K562 (cell line): Measurements from ENCODE around the gene PHF12. TPM values are rescaled to one million over a fixed set of nuclear protein-coding genes. Genes with fewer than 3 reads are reported as not detected.

Source experiments
- BRF1 ChIP-seq: IDR thresholded peaks from 3 replicates; pipeline ENCODE4 v1.6.1; 2011; ENCODE audit warnings: borderline replicate concordance, mild to moderate bottlenecking; ENCODE audit not compliant: insufficient read length; ENCODE audit errors: extremely low read depth
- DIDO1 ChIP-seq: fragments of 450-650 bp; IDR thresholded peaks from 2 replicates; pipeline ENCODE4 v1.6.1; 2016; ENCODE audit warnings: low read depth, missing biosample characterization, missing genetic modification characterization
- FOXP1 ChIP-seq: sonication (generic); formaldehyde crosslinking; IDR thresholded peaks from 2 replicates; pipeline ENCODE4 v1.8.0; 2022; ENCODE audit warnings: mild to moderate bottlenecking, missing genetic modification reagents
- HMG20B ChIP-seq: fragments of 250-450 bp; sonication (Bioruptor Pico); IDR thresholded peaks from 2 replicates; pipeline ENCODE4 v1.5.0; 2021; ENCODE audit warnings: mild to moderate bottlenecking
- IRF2 ChIP-seq: sonication (generic); formaldehyde crosslinking; IDR thresholded peaks from 2 replicates; pipeline ENCODE4 v1.8.1; 2022; ENCODE audit warnings: mild to moderate bottlenecking, missing genetic modification reagents
- NCOA1 ChIP-seq: fragments of 450-650 bp; IDR thresholded peaks from 2 replicates; pipeline ENCODE4 v1.6.1; 2016; ENCODE audit warnings: low read depth
- POLR2H ChIP-seq: IDR thresholded peaks from 2 replicates; pipeline ENCODE4 v1.6.1; 2016; ENCODE audit warnings: missing genetic modification characterization, low read depth, mild to moderate bottlenecking, control low read depth, missing compliant biosample characterization, moderate library complexity
- RCOR1 ChIP-seq, 2 experiments: IDR thresholded peaks; 2 replicates each; pipeline ENCODE4 v1.6.1; 2012; ENCODE audit warnings: low read depth in 2 of 2, low read length in 2 of 2, borderline replicate concordance in 1 of 2, improper control_type of control experiment in 1 of 2
- SNRNP70 ChIP-seq: fragments of 200-400 bp; formaldehyde crosslinking; optimal IDR thresholded peaks from 2 replicates; pipeline ENCODE3; 2017; ENCODE audit warnings: low read depth, low read length
- TEAD4 ChIP-seq, 2 experiments: sonication (generic) in 1 of 2; formaldehyde crosslinking in 1 of 2; IDR thresholded peaks; 2 replicates each; pipeline versions ENCODE4 v1.6.1 to v1.8.0; 2012 to 2022; ENCODE audit warnings: borderline replicate concordance in 1 of 2, inconsistent platforms in 1 of 2, low read length in 1 of 2, mild to moderate bottlenecking in 1 of 2, missing genetic modification reagents in 1 of 2
- ZNF408 ChIP-seq: fragments of 250-450 bp; sonication (Bioruptor Pico); IDR thresholded peaks from 2 replicates; pipeline ENCODE4 v1.4.0; 2020; ENCODE audit warnings: low read depth, mild to moderate bottlenecking, moderate library complexity
- polyA plus RNA-seq, 8 experiments: library from polyadenylated mRNA; depleted of rRNA in 4 of 8; stranded (reverse) in 5 of 8; unstranded in 3 of 8; fragments of >200 nt; fragmentation: Nextera tagmentation in 2 of 8; fragmentation: Illumina TruSeq in 1 of 8; extraction: Ambion mirVana in 2 of 8; extraction: Trizol in 1 of 8; gene quantifications; 2 replicates each; pipeline versions ENCODE4 v1.2.1 to v1.2.3, GENCODE V29; 2011 to 2014; ENCODE audit warnings: inconsistent platforms in 1 of 8, missing spikeins in 1 of 8
- total RNA-seq, 7 experiments: library from RNA; depleted of rRNA in 6 of 7; stranded (reverse); fragments of >200 nt in 6 of 7; fragmentation: Illumina TruSeq in 2 of 7; extraction: Trizol in 2 of 7; gene quantifications; 2 replicates each; pipeline versions ENCODE4 v1.2.1 to v1.2.3, GENCODE V29; 2011 to 2021; ENCODE audit warnings: low replicate concordance in 1 of 7
- TF ChIP-seq, protein P1 (sequence below): fragments of 450-650 bp; IDR thresholded peaks from 2 replicates; pipeline ENCODE4 v1.6.1; 2016; ENCODE audit warnings: mild to moderate bottlenecking, moderate library complexity
- TF ChIP-seq, protein P2 (sequence below): sonication (generic); formaldehyde crosslinking; IDR thresholded peaks from 2 replicates; pipeline ENCODE4 v1.9.0; 2022; ENCODE audit warnings: mild to moderate bottlenecking, missing genetic modification reagents

The PHF12 gene
- total and polyA plus RNA-seq, 9 of the 15 experiments (the other 6 are each of a cell fraction or from before 2014, with no cell fraction given): 0.82 to 31.3 (median 13.5) TPM

DNA sequence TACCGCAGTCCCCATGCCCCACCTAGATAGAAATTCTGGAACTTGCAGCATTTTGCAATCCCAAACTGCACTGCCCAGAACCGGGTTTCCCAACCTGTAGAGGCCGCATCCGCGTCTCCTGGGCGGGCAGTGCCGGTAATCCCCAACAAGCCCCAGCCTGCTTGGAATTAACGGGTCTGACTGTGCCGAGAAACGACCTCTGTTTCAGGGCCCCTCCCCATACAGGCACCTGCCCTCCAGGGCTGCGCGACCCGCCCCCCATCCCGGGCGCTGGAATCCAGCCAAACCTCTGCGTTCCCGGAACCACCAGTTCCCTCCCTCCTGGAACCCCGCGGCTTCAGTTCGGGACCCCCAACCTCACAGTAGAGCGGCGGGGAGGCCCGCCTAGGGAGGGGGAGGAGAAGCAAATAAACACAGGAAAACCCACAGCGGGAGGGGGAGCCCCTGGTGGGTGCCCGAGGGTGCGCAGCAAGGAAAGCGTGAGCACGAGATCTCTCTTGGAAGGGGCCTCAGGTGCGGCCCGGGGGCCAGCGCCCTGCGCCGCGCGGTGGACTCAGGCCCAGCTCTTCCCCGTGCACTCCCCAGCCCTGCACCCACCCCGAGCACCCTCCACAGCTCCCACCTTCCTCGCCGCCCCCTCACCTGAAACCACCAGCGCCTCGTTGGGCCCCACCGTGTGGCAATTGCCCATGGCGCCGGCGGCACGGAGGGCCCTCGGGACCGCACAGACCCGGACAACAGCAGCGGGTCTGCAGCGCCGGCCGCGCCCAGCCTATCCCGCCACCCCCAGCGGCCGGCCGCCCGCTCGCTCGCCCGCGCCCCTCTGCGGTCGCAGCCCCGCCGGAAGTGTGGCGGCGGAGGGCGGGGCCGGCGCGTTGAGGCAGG, 54.2 kb downstream of the PHF12 start, which contains the start of gene FLOT2 (continued):
- TF ChIP-seq, protein P1, sequence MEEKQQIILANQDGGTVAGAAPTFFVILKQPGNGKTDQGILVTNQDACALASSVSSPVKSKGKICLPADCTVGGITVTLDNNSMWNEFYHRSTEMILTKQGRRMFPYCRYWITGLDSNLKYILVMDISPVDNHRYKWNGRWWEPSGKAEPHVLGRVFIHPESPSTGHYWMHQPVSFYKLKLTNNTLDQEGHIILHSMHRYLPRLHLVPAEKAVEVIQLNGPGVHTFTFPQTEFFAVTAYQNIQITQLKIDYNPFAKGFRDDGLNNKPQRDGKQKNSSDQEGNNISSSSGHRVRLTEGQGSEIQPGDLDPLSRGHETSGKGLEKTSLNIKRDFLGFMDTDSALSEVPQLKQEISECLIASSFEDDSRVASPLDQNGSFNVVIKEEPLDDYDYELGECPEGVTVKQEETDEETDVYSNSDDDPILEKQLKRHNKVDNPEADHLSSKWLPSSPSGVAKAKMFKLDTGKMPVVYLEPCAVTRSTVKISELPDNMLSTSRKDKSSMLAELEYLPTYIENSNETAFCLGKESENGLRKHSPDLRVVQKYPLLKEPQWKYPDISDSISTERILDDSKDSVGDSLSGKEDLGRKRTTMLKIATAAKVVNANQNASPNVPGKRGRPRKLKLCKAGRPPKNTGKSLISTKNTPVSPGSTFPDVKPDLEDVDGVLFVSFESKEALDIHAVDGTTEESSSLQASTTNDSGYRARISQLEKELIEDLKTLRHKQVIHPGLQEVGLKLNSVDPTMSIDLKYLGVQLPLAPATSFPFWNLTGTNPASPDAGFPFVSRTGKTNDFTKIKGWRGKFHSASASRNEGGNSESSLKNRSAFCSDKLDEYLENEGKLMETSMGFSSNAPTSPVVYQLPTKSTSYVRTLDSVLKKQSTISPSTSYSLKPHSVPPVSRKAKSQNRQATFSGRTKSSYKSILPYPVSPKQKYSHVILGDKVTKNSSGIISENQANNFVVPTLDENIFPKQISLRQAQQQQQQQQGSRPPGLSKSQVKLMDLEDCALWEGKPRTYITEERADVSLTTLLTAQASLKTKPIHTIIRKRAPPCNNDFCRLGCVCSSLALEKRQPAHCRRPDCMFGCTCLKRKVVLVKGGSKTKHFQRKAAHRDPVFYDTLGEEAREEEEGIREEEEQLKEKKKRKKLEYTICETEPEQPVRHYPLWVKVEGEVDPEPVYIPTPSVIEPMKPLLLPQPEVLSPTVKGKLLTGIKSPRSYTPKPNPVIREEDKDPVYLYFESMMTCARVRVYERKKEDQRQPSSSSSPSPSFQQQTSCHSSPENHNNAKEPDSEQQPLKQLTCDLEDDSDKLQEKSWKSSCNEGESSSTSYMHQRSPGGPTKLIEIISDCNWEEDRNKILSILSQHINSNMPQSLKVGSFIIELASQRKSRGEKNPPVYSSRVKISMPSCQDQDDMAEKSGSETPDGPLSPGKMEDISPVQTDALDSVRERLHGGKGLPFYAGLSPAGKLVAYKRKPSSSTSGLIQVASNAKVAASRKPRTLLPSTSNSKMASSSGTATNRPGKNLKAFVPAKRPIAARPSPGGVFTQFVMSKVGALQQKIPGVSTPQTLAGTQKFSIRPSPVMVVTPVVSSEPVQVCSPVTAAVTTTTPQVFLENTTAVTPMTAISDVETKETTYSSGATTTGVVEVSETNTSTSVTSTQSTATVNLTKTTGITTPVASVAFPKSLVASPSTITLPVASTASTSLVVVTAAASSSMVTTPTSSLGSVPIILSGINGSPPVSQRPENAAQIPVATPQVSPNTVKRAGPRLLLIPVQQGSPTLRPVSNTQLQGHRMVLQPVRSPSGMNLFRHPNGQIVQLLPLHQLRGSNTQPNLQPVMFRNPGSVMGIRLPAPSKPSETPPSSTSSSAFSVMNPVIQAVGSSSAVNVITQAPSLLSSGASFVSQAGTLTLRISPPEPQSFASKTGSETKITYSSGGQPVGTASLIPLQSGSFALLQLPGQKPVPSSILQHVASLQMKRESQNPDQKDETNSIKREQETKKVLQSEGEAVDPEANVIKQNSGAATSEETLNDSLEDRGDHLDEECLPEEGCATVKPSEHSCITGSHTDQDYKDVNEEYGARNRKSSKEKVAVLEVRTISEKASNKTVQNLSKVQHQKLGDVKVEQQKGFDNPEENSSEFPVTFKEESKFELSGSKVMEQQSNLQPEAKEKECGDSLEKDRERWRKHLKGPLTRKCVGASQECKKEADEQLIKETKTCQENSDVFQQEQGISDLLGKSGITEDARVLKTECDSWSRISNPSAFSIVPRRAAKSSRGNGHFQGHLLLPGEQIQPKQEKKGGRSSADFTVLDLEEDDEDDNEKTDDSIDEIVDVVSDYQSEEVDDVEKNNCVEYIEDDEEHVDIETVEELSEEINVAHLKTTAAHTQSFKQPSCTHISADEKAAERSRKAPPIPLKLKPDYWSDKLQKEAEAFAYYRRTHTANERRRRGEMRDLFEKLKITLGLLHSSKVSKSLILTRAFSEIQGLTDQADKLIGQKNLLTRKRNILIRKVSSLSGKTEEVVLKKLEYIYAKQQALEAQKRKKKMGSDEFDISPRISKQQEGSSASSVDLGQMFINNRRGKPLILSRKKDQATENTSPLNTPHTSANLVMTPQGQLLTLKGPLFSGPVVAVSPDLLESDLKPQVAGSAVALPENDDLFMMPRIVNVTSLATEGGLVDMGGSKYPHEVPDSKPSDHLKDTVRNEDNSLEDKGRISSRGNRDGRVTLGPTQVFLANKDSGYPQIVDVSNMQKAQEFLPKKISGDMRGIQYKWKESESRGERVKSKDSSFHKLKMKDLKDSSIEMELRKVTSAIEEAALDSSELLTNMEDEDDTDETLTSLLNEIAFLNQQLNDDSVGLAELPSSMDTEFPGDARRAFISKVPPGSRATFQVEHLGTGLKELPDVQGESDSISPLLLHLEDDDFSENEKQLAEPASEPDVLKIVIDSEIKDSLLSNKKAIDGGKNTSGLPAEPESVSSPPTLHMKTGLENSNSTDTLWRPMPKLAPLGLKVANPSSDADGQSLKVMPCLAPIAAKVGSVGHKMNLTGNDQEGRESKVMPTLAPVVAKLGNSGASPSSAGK: no peak; the same call in 1 of the 2 replicates
- TF ChIP-seq IRF2 (CRISPR knock-in tag) (no peak), NCOA1 (no peak; the same call in 1 of the 2 replicates), POLR2H (tag) (peak; percentile 72), ZNF408 (no peak), BRF1 (no peak), HMG20B (CRISPR knock-in tag) (peak; percentile 25), SNRNP70 (no peak), FOXP1 (no peak; the same call in 1 of the 2 replicates), TEAD4 (IDR thresholded peaks at IDR 0.05; ENCODE audit: low read length) (0 out of 2 replicates have a peak, but pooled peaks have one; percentile 18), TEAD4 (CRISPR knock-in tag; IDR thresholded peaks at IDR 0.05; ENCODE audit: borderline replicate concordance) (no peak), RCOR1 (IDR thresholded peaks at IDR 0.05; ENCODE audit: borderline replicate concordance in 1 of 2, low read depth in 2 of 2, low read length in 2 of 2) (peak in 1 of 2 experiments; percentile 3; a peak in 1 of 4 replicates), DIDO1 (no peak)
- TF ChIP-seq, protein P2, sequence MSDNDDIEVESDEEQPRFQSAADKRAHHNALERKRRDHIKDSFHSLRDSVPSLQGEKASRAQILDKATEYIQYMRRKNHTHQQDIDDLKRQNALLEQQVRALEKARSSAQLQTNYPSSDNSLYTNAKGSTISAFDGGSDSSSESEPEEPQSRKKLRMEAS (CRISPR knock-in tag): no peak
